Stimulated activated CD8-positive, alpha-beta memory T cell treated with anti-CD3 and anti-CD28 coated beads, Interleukin-12 subunit alpha, Interleukin-12 subunit beta, amount 100 ng/mL, for 24 hours (primary cell): ENCODE data around the gene VPS13A.
"Not testable (repeated sequence)": the region's sequence is repeated elsewhere in the genome, so short reads cannot be mapped to it uniquely, and the experiment has no call there.

ENCODE experiments used
- DNase-seq: peaks from one replicate; pipeline ENCODE4 v3.0.0-alpha.2; 2020; ENCODE audit errors: extremely low read depth

The VPS13A gene

GRCh38 chr9:77304543-77304942 lies 127.2 kb downstream of the VPS13A start:
- no peak for DNase-seq

- no peak for DNase-seq
These were observed 128.5 kb downstream of the VPS13A start for GRCh38 chr9:77305622-77306400.

- no peak for DNase-seq
These were observed 129.8 kb downstream of the VPS13A start for GRCh38 chr9:77307166-77307565.

- no peak for DNase-seq
These were observed 138.7 kb downstream of the VPS13A start for GRCh38 chr9:77316058-77316457.

- no peak for DNase-seq
These were observed 147.7 kb downstream of the VPS13A start for GRCh38 chr9:77325058-77325457.

GRCh38 chr9:77328102-77328501 lies 150.8 kb downstream of the VPS13A start:
- no peak for DNase-seq

GRCh38 chr9:77370064-77370463 lies 192.7 kb downstream of the VPS13A start:
- no peak for DNase-seq

GRCh38 chr9:77374266-77374665 lies 196.9 kb downstream of the VPS13A start:
- no peak for DNase-seq

GRCh38 chr9:77375956-77376532 lies 198.7 kb downstream of the VPS13A start:
- DNase-seq = no peak

- no peak for DNase-seq
These were observed 207.1 kb downstream of the VPS13A start for GRCh38 chr9:77384406-77384805.

- DNase-seq = no peak
These were observed 208.9 kb downstream of the VPS13A start for GRCh38 chr9:77386187-77386586.

GRCh38 chr9:77391834-77392233 lies 214.5 kb downstream of the VPS13A start:
- DNase-seq = no peak

GRCh38 chr9:77392328-77392727 lies 215.0 kb downstream of the VPS13A start:
- no peak for DNase-seq

GRCh38 chr9:77398581-77398980 lies 221.2 kb downstream of the VPS13A start:
- DNase-seq = not testable (repeated sequence)

GRCh38 chr9:77399964-77400363 lies 222.6 kb downstream of the VPS13A start:
- no peak for DNase-seq

GRCh38 chr9:77402286-77402685 lies 225.0 kb downstream of the VPS13A start:
- no peak for DNase-seq

GRCh38 chr9:77403239-77403638 lies 225.9 kb downstream of the VPS13A start:
- DNase-seq = no peak

GRCh38 chr9:77408521-77408920 lies 231.2 kb downstream of the VPS13A start:
- not testable (repeated sequence) for DNase-seq

GRCh38 chr9:77417566-77417965 lies 240.2 kb downstream of the VPS13A start:
- no peak for DNase-seq

- no peak for DNase-seq
These were observed 240.9 kb downstream of the VPS13A start for GRCh38 chr9:77418226-77418625.

- DNase-seq = no peak
These were observed 243.3 kb downstream of the VPS13A start for GRCh38 chr9:77420641-77421040.

- no peak for DNase-seq
These were observed 244.4 kb downstream of the VPS13A start for GRCh38 chr9:77421506-77422265.

- no peak for DNase-seq
These were observed 245.6 kb downstream of the VPS13A start for GRCh38 chr9:77422969-77423368.
